IPS-18c (cell line): ENCODE results near the gene ZNF445.

Experiments used
- H3K4me3 ChIP-seq: 2 replicates; pipeline ENCODE4 v1.7.0; 2013; ENCODE audit warnings: low read depth, mild to moderate bottlenecking, low read length, moderate library complexity; ENCODE audit not compliant: insufficient read depth
- H3K9me3 ChIP-seq: one replicate; pipeline ENCODE4 v1.6.1; 2013; ENCODE audit warnings: mild to moderate bottlenecking, low read length, moderate library complexity; ENCODE audit not compliant: control insufficient read depth, insufficient read depth

ZNF445 gene

DNA sequence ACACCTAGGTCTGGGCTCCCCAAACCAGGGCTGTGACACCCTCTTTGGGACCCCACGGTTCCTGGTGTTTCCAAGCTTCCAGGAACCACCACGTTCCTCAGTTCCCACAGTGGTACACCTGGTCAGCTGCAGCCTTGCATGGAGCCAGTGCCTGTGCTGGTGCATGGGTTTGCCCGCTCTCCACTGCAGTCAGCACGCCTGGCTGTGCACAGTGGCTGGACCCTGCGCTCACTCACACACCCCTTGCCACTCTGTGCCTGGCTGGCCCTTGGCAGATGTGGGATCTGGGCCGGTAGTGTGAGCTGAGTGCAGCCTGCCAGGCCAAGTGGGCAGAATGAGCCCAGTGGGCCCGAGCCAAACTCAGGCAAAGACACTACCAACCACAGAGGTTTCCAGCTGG is 90.1 kb downstream of the ZNF445 start:
- peaks cover 6% of the 10 kb centered on the region for H3K9me3 ChIP-seq
- no peak overlapping the region for H3K4me3 ChIP-seq
